Epithelial cell of prostate (primary cell): ENCODE data around the gene EGLN1.
A peak's percentile ranks its signal among the peaks of the same experiment; 100 is the strongest.

Source experiments
- DNase-seq: peaks from one replicate; pipeline ENCODE4 v3.0.0-alpha.2; 2011; ENCODE audit warnings: low read depth, low spot score
- H3K27ac ChIP-seq: fragments of 450-650 bp; 2 replicates; pipeline ENCODE4 v1.5.1; 2017; ENCODE audit warnings: mild to moderate bottlenecking

Gene EGLN1

GRCh38 chr1:231422798-231423309, 767 bp upstream of the EGLN1 start:
- no peak for DNase-seq
- H3K27ac ChIP-seq, result peak overlapping the region; percentile 84

GRCh38 chr1:231421546-231421970, 529 bp downstream of the EGLN1 start:
- DNase-seq, result no peak
- H3K27ac ChIP-seq, result peak overlapping the region; percentile 84

- no peak for DNase-seq
- H3K27ac ChIP-seq, result peak overlapping the region; percentile 84
These were observed 1.0 kb downstream of the EGLN1 start for GRCh38 chr1:231420959-231421545.

- DNase-seq, result no peak
- peak overlapping the region; percentile 84 for H3K27ac ChIP-seq
These were observed 1.7 kb downstream of the EGLN1 start for GRCh38 chr1:231420299-231420958.

- H3K27ac ChIP-seq, result peak overlapping the region; percentile 84
- no peak for DNase-seq
These were observed 2.3 kb downstream of the EGLN1 start for GRCh38 chr1:231419738-231420298.

- no peak overlapping the region for H3K27ac ChIP-seq
- no peak for DNase-seq
These were observed 2.9 kb downstream of the EGLN1 start for GRCh38 chr1:231419147-231419546.

- DNase-seq, result no peak
- H3K27ac ChIP-seq, result no peak overlapping the region
These were observed 3.4 kb downstream of the EGLN1 start for GRCh38 chr1:231418741-231419107.

GRCh38 chr1:231418101-231418740, 3.9 kb downstream of the EGLN1 start:
- no peak for DNase-seq
- H3K27ac ChIP-seq, result no peak overlapping the region

GRCh38 chr1:231417513-231417912, 4.6 kb downstream of the EGLN1 start:
- no peak for DNase-seq
- no peak overlapping the region for H3K27ac ChIP-seq

- no peak overlapping the region for H3K27ac ChIP-seq
These were observed 5.2 kb downstream of the EGLN1 start for GRCh38 chr1:231416901-231417300.

GRCh38 chr1:231415018-231415583, 7.0 kb downstream of the EGLN1 start:
- no peak for DNase-seq
- no peak overlapping the region for H3K27ac ChIP-seq

More at GRCh38 chr1:231416901-231417300, 5.2 kb downstream of the EGLN1 start:
- DNase-seq, result no peak

GRCh38 chr1:231414260-231415016, 7.6 kb downstream of the EGLN1 start:
- no peak for DNase-seq
- no peak overlapping the region for H3K27ac ChIP-seq

- no peak overlapping the region for H3K27ac ChIP-seq
- DNase-seq, result no peak
These were observed 8.4 kb downstream of the EGLN1 start for GRCh38 chr1:231413749-231414082.

- no peak overlapping the region for H3K27ac ChIP-seq
- no peak for DNase-seq
These were observed 11.0 kb downstream of the EGLN1 start for GRCh38 chr1:231411036-231411531.

- no peak for DNase-seq
- H3K27ac ChIP-seq, result no peak overlapping the region
These were observed 12.0 kb downstream of the EGLN1 start for GRCh38 chr1:231410036-231410612.

GRCh38 chr1:231408528-231409094, 13.5 kb downstream of the EGLN1 start:
- DNase-seq, result no peak

GRCh38 chr1:231407547-231408396, 14.3 kb downstream of the EGLN1 start:
- no peak for DNase-seq
- peak overlapping the region; percentile 54 for H3K27ac ChIP-seq

More at GRCh38 chr1:231408528-231409094, 13.5 kb downstream of the EGLN1 start:
- peak overlapping the region; percentile 54 for H3K27ac ChIP-seq

- no peak for DNase-seq
- no peak overlapping the region for H3K27ac ChIP-seq
These were observed 15.0 kb downstream of the EGLN1 start for GRCh38 chr1:231407049-231407448.
